Left hindlimb (tissue), 1 donor: ENCODE data around the gene FAF1.
"Not testable (repeated sequence)": the region's sequence is repeated elsewhere in the genome, so short reads cannot be mapped to it uniquely, and the experiment has no call there.

Source experiments
- DNase-seq: peaks from one replicate; pipeline ENCODE4 v3.0.0-alpha.2; 2018

Gene FAF1

DNA sequence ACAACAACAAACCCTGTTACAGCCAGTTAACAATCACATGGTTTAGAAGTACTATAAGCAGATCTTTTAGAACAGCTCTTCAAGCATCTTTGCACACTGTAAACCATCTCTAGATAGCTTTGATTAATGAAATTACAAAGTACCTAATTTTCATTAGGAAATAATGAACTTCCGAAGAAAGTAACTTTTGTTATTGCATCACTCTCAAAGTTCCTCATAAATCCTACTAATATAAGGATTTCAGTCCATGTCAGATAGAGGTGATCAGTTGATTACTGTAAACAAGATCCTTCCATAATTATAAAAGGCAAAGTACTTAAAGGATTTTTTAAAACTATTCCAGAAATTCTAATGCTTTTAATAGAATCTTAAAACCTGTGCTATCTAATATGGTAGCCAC lies 58.2 kb downstream of the FAF1 start:
- no peak for DNase-seq

DNA sequence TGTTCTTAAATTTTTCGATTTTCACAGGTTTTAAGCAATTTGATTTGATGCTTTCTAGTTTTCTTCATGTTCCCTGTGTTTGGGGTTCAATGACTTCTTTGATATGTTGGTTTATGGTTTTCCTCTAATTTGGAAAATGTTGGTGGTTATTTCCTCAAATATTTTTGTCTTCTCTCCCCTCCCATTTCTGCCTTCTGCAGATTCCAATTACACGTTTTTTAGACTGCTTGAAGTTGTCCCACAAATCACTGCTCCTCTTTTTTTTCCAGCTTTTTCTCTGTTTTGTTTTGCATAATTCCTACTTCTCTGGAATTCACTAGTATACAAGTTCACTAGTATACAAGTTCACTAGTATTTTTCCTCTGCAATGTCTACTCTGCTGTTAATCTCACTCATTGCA lies 61.3 kb downstream of the FAF1 start:
- DNase-seq: no peak

DNA sequence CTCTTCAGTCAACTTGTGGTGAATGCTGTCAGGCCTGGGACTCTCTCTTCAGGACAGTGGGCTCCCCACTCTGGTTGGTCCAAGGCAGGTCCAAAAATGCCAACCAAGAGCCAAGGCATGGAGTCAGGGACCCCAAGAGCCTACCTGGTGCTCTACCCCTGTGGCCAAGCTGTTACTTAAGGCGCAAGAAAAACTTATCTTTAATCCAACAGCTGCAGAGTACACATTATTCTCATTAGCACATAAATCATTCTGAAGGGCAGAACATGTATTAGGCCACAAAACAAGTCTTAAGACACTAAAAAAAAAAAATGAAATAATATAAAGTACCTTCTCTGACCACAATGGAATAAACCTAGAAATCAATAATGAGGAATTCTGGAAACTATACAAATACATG lies 65.7 kb downstream of the FAF1 start:
- no peak for DNase-seq

- DNase-seq: no peak
Observed at GRCh38 chr1:50893466-50893865, 66.6 kb downstream of the FAF1 start.

GRCh38 chr1:50887555-50887954 lies 72.5 kb downstream of the FAF1 start:
- DNase-seq: not testable (repeated sequence)

DNA sequence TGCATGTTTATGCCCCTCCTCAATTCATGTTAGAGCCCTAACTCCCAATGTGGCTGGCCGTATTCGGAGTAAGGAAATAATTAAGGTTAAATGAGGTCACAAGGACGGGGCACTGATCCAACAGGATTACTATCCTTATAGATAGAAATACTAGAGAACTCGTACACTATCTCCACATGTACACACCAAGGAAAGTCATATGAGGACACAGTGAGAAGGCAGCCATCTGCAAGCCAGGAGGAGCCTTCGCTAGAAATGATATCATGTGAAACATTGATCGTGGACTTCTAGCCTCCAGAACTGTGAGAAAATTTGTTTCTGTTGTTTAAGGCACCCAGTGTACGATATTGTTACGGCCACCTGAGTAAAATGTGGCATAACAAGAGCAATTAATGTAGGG lies 79.7 kb downstream of the FAF1 start:
- no peak for DNase-seq

DNA sequence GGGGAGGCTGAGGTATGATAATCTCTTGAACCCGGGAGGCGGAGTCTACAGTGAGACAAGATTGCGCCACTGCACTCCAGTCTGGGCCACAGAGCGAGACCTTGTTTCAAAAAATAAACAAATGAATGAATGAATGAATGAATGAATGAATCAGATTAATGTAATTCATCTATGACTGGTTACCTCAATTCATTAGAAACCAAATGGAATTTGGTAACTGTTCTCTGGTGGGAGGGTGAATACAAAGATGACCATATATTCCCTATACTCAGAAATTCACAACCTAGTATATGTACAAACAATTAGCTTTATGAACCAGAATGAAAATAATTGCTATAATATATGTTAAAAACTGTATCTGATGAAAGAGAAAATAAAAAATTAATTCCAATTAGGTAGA lies 80.9 kb downstream of the FAF1 start:
- DNase-seq: no peak

GRCh38 chr1:50878434-50878833 lies 81.6 kb downstream of the FAF1 start:
- DNase-seq: no peak

DNA sequence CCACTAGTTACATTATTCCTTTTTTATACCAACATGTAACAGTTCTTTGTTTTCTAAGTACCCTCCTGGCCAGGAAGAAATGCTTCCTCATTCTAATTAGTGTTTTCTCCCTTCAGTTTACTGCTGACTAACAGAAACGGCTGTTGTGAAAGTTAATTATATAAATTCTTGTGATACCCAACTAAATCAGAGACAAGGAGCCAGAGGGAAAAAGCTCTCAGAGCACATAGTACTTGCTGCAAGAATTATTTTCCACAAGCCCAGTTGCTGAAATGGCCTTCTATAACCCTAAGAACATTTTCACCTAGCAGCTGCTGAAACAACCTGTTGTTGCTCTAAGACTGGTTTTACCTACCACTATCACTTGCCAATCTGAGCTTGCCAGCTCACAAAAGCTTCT lies 82.4 kb downstream of the FAF1 start:
- DNase-seq: no peak

GRCh38 chr1:50873458-50874187 lies 86.4 kb downstream of the FAF1 start:
- peak; percentile 27 for DNase-seq

GRCh38 chr1:50864845-50865244 lies 95.2 kb downstream of the FAF1 start:
- DNase-seq: not testable (repeated sequence)

DNA sequence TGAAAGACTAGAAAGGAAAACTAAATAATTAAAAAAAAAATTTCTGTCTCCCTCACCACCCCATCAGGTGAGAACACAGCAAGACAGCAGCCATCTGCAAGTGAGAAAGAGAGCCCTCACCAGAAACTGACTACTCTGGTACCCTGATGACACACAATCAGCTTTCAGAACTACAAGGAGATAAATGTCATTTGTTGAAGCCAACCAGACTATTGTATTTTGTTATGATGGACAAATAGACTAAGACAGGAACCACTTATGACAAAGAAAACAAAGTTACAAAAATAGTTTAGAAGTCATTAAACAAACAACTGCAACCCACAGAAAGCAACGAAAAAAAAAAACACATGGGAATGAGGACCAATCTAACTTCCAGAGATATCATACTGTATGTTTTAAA lies 98.3 kb downstream of the FAF1 start:
- DNase-seq: no peak

GRCh38 chr1:50860702-50861101 lies 99.4 kb downstream of the FAF1 start:
- no peak for DNase-seq

- no peak for DNase-seq
Observed at GRCh38 chr1:50860256-50860655, 99.8 kb downstream of the FAF1 start.

GRCh38 chr1:50859657-50860056 lies 100.4 kb downstream of the FAF1 start:
- DNase-seq: no peak

DNA sequence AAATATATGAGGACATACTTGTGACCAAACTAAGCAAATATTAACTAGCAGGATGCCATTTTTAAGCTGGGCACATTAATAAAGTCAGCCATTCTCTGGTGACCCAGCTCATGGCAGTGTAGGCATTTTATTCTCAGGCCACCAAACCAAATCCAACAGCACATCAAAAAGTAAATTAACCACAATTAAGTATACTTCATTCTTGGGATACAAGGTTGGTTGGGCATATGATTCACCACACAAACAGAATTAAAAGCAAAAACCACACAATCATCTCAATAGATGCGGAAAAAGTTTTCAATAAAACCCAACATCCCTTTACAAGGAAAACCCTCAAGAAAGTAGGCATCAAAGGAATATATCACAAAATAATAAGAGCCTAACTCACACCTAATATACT lies 101.3 kb downstream of the FAF1 start:
- DNase-seq: no peak

DNA sequence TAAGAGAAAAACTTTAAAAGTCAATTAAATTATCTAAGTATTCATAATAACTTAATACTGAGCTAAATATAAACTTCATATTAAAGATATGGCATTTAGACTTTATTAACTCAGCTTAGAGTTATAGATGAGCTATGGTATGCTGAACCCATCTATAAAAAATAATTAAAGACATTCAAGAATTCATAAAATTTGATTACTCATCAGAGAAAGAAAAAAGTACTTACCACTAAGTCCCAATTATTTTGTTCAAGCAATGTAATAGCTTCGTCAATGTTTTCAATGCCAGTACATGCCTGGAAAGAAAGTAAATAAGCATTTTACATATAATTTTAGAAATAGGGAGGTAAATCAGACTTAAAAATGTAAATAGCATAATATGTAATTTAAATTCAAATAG lies 102.4 kb downstream of the FAF1 start:
- DNase-seq: no peak

GRCh38 chr1:50853325-50853724 lies 106.7 kb downstream of the FAF1 start:
- DNase-seq: no peak

DNA sequence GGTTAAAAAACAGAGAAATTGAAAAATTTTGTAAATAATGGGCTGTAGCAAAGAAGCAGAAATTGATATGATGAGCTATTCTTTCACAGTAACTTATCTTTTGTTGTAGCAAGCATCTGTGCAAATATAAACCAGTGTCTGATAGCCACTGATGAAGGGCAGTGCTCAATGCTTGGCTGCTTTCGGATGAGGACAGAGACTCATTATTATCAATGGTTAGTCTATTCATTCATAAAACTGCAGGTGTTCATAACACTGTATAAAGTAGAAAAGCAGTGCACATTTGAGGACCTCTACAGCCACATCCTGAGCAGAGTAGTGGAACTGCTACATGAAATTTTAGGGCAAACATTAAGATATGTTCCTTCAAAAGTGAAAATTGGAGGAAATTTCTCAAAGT lies 107.2 kb downstream of the FAF1 start:
- DNase-seq: no peak

DNA sequence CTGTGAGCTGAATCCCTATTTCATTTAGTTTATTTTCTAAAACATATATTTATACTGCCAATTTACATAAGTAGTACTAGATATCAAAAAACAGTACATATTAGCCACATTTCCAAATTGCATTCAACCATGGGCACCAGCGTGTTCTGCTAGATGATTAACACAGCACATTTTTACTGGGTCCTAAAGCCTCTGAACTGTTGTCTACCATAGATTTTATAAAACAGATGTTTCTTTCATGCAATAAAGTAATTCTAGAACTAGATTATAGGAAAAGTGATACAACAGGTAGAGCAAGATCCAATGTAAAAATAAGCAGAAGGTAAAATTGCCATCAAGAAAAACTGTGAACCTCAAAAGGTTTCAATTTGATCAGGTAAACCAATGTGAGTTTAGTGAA lies 108.6 kb downstream of the FAF1 start:
- no peak for DNase-seq

DNA sequence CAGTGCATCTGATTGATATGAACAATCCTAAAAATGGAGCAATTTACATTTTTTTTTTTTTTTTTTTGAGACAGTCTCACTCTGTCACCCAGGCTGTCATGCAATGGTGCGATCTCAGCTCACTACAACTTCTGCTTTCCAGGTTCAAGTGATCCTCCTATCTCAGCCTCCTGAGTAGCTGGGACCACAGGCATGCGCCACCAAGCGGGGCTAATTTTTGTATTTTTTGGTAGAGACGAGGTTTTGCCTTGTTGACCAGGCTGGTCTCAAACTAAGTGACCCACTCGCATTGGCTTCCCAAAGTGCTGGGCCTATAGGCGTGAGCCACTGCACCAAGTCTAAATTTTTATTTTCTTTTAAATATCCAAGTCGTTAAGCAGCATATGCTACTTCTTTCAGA lies 109.0 kb downstream of the FAF1 start:
- DNase-seq: no peak

GRCh38 chr1:50847303-50847702 lies 112.8 kb downstream of the FAF1 start:
- no peak for DNase-seq

DNA sequence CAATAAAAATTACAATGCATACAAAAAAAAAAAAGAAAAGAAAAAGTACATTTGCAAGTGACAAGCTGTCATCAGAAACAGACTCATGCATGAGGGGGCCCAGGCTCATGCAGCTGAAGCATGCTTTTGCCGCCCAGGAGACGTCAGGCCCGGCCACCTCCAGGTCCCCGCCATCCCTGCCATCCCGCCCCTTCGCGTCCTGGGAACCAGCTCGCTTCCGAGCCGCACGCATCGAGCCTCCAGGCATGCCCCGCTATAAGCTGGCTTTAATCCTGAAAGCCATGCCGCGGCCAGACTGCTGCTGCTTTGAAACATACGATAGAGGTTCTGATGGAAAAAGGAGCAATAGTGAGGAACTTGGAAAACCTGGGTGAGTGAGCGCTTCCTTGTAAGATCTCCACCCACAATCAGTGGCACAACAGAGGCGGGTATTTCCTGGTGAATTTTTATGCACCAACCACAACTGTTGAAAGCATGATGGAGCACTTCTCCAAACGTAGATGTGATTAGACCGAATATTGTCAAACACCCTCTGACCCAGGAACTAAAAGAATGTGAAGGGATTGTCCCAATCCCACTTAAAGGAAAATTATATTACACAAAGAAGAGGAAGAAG lies 113.7 kb downstream of the FAF1 start:
- DNase-seq: no peak

- DNase-seq: no peak
Observed at GRCh38 chr1:50841791-50842387, 118.2 kb downstream of the FAF1 start.

GRCh38 chr1:50836117-50836516 lies 124.0 kb downstream of the FAF1 start:
- no peak for DNase-seq
